Activated T-cell treated with anti-CD3 and anti-CD28 coated beads, Interleukin-2, amount 50 U/mL, for 1 hour (primary cell): ENCODE data around the gene STARD7.
"Not testable (repeated sequence)": the region's sequence is repeated elsewhere in the genome, so short reads cannot be mapped to it uniquely, and the experiment has no call there.

Experiments
- DNase-seq: peaks from one replicate; pipeline ENCODE4 v3.0.0-alpha.2; 2020

Gene STARD7

DNA sequence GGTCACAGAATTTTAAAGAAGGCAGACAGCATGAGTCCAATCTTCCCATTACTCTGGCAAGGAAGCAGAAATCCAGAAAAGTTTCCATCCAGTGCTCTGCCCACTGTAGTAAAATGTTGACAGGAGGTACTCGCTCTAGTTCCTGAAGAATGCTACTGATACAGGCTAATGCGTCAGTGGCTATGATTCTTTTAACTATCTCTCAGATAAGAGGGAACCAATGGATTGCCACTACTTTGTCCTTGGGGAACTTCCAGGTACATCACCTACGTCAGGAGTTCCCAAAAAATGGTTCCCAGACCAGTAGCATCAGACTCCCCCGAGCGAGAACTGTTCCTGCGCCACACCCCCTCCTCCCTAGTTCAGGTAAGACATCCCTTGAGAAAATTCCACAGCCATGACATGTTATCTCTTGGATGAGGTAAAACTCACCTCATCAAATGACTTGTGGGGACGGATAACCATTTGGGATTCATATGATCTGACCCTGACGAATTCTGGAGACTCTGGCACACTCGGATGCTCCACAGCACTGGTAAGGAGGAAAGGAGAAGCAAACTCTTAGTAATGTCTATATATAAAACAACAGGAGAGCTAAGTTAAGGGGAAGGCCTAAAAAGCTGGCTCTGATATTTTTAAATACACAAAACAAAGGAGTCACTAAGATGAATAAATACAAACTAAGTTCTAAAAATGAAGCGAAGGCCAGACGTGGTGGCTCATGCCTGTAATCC lies 16.5 kb downstream of the STARD7 start:
- no peak for DNase-seq

DNA sequence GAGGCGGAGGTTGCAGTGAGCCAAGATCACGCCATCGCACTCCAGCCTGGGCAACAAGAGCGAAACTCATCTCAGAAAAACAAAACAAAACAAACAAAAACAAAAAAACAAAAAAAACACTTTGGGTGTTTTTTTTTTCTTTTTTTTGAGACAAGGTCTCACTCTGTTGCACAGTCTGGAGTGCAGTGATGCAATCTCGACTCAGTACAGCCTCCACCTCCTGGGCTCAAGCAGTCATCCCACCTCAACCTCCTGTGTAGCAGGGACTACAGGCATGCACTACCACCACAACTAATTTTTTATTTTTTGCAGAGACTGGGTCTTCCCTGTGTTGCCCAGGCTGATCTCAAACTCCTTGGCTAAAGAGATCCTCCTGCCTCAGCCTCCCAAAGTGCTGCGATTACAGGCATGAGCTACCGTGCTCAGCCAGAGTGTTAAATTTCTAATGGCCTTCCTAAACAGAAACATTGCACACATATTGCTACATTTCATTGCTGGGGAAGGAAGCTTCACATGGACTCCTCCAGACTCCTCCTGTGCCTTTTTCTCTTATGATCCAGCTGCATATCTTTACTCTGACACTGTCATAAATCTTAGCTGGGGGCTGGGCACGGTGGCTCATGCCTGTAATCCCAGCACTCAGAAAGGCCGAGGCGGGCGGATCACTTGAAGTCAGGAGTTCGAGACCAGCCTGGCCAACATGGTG lies 19.7 kb downstream of the STARD7 start:
- DNase-seq: no peak

DNA sequence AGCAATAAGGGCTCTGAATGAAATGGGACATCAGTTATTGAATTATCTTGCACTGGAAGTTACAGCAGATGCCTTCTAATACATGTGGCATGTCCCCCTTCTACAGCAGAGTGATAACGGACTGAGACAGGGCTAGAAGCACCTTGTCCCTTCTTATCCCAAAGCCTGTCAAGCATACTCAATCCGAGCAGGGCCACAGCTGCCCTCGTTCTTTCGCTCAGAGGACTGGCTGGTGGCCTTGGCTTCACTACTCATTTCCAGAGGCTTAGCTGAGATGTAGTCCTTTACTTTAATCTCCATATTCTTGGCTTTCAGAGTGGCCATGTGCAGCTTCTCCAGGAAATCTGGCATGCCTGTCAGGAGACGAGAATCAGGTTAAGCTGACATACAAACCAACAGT lies 22.1 kb downstream of the STARD7 start:
- no peak for DNase-seq

DNA sequence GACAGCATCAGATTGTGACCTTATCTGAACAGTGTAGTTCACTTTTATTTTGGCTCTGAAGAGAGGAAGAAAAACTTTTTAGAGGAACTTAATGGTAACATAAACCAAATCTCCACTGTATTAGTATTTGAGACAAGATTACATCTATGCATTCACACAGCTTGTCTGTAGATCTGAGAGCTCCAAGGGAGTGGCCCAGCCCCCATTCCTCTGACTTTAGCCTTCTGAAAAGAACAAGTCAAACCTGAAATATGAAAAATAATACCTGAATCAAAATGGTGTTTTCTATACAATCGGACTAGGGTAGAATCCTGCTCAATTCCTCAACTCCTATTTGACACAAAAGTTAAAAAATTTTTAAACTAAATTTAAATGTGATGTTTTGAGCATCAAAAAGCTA lies 23.1 kb downstream of the STARD7 start:
- no peak for DNase-seq

DNA sequence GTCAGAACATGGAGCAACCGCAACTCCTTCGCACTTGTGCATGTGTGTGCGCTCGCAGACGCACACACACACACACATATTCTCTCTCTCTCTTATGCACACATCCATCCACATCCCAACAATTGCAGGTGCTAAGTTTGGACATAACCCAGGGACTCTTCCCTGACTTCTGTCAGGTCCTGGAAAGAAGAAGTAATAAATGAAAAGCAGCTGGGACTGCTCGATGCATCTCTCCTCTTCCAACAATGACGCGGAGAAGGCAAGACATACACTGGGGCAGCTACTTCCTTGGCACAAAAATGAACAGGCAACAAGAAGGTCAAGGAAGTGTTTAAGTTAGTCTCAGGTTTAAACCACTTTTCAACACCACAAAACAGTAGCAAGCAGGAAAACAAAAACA lies 23.6 kb downstream of the STARD7 start:
- DNase-seq: no peak

DNA sequence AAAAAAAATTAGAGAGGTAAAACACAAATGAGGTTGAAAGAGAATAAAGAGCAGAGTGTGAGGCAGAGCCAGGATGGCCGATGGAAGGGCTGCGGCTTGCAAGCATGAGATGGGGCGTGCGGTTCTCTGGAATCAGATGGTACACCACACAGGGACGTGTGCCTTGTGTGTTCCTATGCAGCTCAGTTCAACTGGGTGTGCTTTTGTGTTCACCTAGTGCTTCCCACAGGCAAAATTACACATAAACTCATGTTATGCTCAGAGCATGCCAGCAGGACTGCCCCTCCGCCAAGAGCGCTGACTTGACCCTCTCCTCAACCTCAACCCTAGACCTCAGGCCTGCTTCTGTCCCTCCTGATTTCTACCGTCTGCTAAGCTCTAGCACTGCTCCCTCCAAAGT lies 24.4 kb downstream of the STARD7 start:
- DNase-seq: no peak

DNA sequence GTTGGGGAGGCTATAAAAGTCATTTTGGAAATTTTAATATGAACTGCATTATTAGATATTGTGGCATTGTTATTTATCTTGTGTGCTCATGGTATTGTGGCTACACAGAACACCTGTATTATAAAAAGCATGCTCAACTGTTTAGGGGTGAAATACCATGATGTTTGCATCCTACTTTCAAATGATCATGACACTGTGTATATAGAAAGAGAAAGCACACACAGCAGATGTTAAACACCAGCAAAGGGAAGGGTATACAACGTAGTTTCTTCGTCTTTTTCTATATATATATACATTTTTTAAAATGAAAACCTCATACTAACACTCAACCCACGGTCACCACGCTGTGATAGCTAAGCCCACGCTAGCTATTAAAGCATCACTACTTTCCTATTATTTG lies 27.1 kb downstream of the STARD7 start:
- DNase-seq: no peak

DNA sequence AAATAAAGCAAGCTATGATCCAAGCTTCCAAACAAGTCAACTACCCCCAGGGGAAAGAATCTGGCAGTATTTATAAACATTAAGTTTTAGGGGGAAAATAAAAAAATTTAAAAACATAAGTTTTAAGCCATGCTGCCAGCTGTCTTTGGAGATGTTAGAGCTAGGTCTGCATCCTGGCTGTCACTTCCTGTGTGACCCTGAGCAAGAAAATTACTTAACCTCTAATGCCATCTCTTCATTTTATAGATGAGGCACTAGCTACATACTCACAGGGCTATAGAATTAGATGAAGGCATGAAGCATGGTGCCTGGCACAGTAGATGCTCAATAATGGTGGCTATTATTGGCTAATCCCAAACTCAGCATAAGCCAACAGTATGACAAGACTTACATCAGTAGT lies 28.1 kb downstream of the STARD7 start:
- DNase-seq: no peak

DNA sequence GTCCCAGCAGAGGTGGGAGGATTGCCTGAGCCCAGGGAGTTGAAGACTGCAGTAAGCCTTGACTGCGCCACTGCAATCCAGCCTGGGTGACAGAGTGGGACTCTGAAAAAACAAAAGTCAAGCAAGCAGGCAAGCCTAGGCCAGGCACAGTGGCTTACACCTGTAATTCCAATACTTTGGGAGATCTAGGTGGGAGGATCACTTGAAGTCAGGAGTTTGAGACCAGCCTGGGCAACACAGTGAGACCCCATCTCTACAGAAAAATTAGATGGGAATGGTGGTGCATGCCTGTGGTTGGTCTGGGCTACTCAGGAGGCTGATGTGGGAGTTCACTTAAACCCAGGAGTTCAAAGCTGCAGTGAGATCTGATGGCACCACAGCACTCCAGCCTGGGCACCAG lies 28.6 kb downstream of the STARD7 start:
- no peak for DNase-seq

DNA sequence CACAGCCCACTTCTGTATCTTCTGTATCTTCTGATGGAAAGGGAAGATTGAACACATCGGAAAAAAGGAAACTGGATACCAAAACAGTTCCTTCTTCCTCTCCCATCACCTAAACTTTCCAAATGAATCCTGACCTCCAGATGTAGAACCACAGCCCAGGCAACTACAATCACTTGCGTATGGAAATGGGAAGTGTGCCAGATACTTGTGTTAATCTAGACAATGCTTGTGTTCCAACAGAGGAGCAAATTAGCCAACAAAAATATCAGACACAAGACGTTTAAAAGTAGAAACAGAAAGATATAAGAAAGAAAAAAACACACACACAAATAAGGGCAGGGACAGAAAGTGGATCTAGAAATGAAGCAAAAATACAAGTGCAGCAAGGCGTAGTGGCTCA lies 32.0 kb downstream of the STARD7 start:
- DNase-seq: no peak

DNA sequence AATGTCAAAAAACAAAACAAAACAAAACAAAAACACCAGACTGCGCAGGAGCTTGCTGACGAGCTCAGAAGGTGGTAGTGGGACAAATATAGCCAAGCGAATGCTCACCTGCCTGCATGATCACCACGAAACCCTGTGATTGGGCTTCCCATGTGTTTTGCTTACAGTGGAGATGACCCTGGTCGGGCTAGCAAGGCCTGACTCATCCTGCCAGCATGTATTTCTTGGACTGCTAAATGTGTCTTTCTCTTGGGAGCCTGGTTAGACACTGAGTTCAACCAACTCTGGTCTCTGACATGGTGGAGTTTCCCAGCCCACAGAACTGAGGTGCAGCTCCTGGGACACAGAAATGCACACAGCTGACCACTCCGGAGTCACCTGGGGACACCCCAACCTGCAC lies 32.7 kb downstream of the STARD7 start:
- DNase-seq: no peak

DNA sequence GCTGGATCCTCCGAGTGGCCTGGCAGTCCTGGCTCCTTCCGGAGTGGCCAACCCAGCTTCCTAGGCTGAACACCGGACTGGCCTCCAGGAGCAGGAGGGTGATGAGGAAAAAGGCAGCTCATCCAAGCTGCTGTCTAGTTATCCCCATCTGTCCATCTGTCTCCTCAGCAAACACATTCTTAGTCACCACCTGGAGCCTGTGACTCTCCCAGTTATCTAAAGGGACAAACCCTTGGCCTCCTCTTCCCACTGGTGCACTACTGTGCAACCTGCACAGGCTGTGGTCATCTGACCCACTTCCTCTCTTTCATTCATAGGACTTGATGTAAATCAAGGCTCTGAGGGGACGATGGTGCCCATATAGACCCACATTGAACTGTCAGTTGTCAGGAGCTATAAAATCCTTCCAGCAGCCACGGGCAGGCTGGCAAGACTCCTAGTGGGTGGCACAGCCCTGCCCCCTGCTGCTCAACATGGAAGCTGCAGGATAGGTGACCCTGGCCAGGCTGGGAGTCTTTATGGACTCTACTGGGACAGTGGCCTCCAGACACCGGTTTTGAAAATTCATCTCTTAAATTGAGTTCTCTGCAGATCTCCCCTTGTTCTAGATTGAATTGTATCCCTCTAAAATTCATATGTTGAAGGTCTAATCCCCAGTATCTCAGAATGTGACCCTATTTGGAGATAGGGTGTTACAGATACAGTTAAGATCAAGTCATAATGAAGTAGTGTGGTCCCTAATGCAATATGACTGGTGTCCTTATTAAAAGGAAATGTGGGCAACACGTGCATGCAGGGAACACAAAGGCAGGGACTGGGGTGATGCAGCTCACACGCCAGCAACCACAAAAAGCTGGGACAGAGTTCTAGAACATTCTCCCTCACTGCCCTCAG lies 34.1 kb downstream of the STARD7 start:
- DNase-seq: peak; percentile 88

DNA sequence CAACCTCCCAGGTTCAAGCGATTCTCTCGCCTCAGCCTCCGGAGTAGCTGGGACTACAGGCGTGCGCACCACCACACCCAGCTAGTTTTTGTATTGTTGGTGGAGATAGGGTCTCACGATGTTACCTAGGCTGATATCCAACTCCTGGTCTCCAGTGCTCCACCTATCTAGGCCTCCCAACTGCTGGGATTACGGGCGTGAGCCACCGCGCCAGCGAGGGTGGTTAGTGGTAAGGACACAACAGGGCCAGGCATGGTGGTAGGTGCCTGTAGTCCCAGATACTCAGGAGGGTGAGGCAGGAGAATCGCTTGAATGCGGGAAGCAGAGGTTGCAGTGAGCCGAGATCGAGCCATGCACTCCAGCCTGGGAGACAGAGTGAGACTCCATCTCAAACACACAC lies 36.8 kb downstream of the STARD7 start:
- no peak for DNase-seq

DNA sequence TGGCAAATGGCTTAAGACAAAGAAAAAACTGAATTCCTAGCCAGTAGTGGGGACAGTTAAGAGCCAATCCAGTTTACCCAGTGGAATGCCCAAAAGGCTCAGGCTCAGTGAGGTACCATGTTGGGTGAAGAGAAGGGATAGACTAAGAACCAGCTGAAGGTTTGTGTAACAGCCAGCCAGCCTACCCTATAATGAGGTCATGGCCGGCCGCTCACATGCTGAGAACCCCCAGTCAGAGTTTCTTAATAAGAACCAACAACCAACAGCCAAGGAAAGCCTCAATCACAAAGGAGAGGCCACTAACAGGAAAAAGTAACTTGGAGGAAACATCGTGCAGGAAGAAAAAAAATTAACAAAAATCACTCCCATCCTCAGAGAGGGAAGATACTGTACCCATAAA lies 38.0 kb downstream of the STARD7 start:
- DNase-seq: no peak

DNA sequence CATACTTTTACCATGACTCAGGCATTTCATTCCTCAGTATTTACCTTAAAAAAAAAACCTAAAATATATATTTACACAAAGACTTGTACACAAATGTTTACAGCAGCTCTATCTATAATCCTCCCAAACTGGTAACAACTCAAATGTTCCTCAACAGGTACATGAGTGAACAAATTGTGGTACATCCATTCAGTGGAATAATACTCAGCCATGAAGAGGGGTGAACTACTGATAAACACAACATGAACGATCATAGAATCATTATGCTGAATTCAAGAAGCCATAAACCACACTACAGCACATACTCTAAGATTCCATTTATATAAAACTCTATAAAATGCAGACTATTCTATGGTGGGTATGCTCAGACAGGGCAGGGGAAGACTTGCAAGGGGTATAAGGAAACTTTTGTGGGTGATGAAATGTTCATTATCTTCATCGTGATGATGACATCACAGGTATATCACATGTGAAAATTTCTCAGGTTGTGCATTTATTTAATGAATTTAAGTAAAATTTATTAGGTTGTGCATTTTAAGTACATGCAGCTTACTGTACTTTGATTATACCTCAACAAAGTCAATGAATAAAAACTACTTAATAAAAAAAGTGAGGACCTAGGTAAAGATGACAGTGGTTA lies 38.6 kb downstream of the STARD7 start:
- no peak for DNase-seq

DNA sequence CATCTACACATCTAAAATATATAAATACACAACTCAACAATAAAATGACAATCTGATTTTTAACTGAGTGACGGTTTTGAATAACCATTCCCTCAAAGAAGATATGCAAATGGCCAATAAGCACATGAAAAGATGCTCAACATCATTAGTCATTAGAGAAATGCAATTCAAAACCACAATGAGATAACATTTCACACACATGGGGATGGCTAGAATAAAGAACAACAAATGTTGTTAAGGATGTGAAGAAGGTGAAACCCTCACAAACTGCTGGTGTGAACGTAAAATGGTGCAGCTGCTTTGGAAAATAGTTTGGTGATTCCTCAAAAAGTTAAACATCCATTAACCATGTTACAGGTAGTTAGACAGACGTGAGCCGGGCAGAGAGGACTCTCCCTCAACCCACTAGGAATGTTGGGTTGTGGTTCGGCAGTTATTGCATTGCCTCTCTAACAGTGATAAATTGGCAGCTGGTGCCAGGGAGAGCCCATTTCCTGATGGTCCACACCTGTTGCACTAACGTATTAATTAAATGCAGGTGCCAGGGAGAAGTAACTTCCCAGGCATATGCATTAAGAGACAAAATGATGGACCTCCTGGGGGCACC lies 41.1 kb downstream of the STARD7 start:
- DNase-seq: no peak

DNA sequence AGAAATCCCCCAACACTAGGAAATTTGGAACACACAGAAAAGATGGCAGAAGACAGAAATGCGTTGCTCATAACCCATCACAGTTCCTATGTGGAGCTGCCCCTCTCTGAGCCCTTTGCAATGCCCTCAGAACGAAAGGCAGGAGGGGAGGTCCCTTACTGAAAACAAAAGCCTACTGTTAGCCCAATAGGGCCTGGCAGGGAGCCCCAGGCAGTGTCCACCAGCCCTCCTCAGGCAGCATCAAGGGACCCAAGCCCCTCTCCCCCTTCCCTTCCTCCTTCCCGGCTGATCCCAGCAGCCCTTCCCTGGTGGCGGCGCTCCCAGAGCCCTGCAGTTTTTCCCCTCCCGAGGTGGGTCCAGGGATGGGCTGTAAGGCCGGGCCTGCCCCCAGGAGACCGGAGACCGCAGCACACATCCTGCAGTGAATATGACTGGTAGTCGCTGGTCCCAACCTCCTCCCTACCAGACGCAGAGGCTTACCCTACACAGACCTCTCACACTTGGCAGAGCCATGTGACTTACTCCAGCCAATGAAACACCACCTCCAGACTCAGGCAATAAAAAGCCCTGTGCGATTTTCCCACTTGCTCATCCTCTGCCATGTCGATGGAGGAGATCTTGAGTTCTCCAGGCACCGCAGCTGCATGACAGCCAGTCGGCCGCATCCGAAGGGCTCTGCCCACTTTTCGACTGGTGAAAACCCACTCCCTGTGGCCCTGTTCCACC lies 44.0 kb downstream of the STARD7 start:
- peak; percentile 52 for DNase-seq

DNA sequence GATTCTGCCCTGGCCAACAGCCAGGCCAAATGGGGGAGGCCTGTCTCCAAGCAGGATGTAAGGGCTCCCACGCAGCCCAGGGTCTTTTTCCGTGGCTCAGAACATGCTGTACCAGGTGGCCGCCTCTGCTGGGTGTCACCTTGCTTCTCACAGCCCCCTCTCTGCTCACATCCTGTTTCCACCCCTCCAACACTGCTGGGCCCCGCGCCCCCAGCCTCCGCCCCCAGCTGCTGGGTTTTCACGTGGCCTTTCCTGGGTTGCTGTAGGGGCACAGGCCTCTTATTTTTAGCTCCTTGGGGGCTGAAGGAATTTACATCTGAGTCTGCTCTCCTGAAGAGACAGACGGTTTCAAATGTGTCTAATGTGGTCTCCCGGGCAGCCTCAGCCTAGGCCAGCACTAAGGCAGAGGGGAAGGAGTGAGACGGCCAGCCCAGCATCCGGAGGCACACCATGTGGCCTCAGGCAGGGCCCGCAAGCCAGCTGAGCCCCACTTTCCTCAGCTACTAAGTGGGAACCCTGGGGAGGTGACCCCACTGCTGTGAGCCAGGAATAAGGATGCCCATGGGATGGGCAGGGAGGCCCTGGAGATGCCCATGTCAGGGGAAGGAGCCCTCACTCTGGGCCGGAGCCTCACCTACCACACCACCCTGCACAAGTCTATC lies 44.7 kb downstream of the STARD7 start:
- DNase-seq: peak; percentile 71

DNA sequence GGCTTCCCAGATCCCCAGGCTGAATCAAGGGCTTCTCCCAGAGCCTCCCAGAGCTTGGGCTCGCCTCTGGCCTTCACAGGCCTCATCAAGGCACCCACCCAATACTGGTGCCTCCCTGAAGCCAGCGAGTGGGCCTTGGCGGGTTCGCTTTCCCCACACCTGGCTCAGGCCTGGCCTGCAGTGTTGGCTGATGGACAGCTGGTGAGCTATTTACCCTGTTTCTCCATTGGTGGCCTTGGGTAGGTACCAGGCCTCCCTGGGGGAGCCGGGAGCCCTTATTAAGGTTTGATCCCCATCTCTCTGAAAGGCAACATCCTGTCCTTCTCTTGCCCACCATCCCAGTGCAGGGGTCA lies 45.2 kb downstream of the STARD7 start:
- DNase-seq: no peak

DNA sequence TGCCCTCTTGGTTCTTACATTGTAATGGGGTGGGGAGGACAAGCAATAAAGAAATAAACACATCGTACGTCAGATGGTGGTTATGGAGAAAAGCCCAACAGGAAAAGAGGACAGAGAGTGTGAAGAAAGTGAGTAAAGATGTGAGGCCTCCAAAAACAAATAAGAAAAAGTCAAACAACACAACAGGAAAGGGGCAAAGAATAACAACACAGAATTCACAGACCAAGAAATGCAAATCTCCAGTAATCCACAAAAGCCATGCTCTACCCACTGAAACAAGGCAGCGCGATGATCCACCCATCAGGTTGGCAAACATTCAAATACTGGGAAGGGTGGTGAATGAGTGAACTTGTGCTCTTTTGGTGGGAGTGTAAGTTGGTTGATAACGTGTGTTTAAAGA lies 46.7 kb downstream of the STARD7 start:
- no peak for DNase-seq

DNA sequence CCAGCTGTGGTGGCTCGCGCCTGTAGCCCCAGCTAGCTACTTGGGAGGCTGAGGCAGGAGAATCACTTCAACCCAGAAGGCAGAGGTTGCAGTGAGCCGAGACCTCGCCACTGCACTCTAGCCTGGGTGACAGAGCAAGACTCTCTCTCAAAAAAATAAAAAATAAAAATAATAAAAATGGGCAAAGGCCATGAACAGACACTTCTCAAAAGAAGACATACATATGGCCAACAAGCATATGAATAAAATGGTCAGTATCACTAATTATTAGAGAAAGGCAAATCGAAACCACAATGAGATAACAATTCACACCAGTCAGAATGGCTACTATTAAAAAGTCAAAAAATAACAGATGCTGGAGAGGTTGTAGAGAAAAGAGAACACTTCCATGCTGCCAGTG lies 48.3 kb downstream of the STARD7 start:
- DNase-seq: not testable (repeated sequence)
